GM19023 (cell line): Measurements from ENCODE around the gene KRTAP10-4.
"Not testable (repeated sequence)": the region's sequence is repeated elsewhere in the genome, so short reads cannot be mapped to it uniquely, and the experiment has no call there.

Experiments
- ATAC-seq: cut with Tn5 transposase; IDR thresholded peaks from one replicate; pipeline ENCODE4 v1.9.1; 2021; ENCODE audit warnings: mild to moderate bottlenecking, moderate library complexity; ENCODE audit not compliant: unreplicated experiment

The KRTAP10-4 gene

GRCh38 chr21:44578371-44579055 lies 5.0 kb downstream of the KRTAP10-4 start:
- no peak for ATAC-seq

GRCh38 chr21:44579056-44579832 lies 5.7 kb downstream of the KRTAP10-4 start:
- ATAC-seq = no peak

- ATAC-seq = no peak
Observed at GRCh38 chr21:44579833-44580144, 6.3 kb downstream of the KRTAP10-4 start.

GRCh38 chr21:44580231-44580821 lies 6.8 kb downstream of the KRTAP10-4 start, which contains the start of gene KRTAP10-5:
Gene KRTAP10-5 (minus strand): TSS chr21:44580604. CDS start chr21:44580578, 26 bp downstream.
- not testable (repeated sequence) for ATAC-seq

- no peak for ATAC-seq
Observed at GRCh38 chr21:44581158-44581557, 7.6 kb downstream of the KRTAP10-4 start.

- ATAC-seq = no peak
Observed at GRCh38 chr21:44582055-44582454, 8.5 kb downstream of the KRTAP10-4 start.

GRCh38 chr21:44583089-44583799 lies 9.7 kb downstream of the KRTAP10-4 start:
- ATAC-seq = no peak

- no peak for ATAC-seq
Observed at GRCh38 chr21:44583800-44584147, 10.2 kb downstream of the KRTAP10-4 start.

- ATAC-seq = no peak
Observed at GRCh38 chr21:44585892-44586291, 12.4 kb downstream of the KRTAP10-4 start.

- no peak for ATAC-seq
Observed at GRCh38 chr21:44589094-44589493, 15.6 kb downstream of the KRTAP10-4 start.

GRCh38 chr21:44589586-44590305 lies 16.2 kb downstream of the KRTAP10-4 start:
- no peak for ATAC-seq

GRCh38 chr21:44590311-44590721 lies 16.8 kb downstream of the KRTAP10-4 start:
- ATAC-seq = no peak

GRCh38 chr21:44590897-44591800 lies 17.6 kb downstream of the KRTAP10-4 start:
- not testable (repeated sequence) for ATAC-seq

- ATAC-seq = not testable (repeated sequence)
Observed at GRCh38 chr21:44591801-44592130, 18.2 kb downstream of the KRTAP10-4 start.

GRCh38 chr21:44592446-44593311 lies 19.1 kb downstream of the KRTAP10-4 start, which contains the start of gene KRTAP10-6:
Gene KRTAP10-6 (minus strand): TSS chr21:44592505. CDS start chr21:44592484, 21 bp downstream.
- no peak for ATAC-seq

GRCh38 chr21:44593598-44594405 lies 20.3 kb downstream of the KRTAP10-4 start:
- ATAC-seq = no peak

GRCh38 chr21:44594406-44594916 lies 20.9 kb downstream of the KRTAP10-4 start:
- no peak for ATAC-seq

GRCh38 chr21:44595524-44595923 lies 22.0 kb downstream of the KRTAP10-4 start:
- ATAC-seq = no peak
